Myocyte (in vitro differentiated cells): ENCODE measurements around the gene GZMA. TPM values are rescaled to one million over a fixed set of nuclear protein-coding genes. Genes with fewer than 3 reads are reported as not detected.
"Not testable (repeated sequence)": the region's sequence is repeated elsewhere in the genome, so short reads cannot be mapped to it uniquely, and the experiment has no call there.

ENCODE experiments used
- DNase-seq: peaks from one replicate; pipeline ENCODE4 v3.0.0-alpha.2; 2012; ENCODE audit warnings: low read depth
- polyA plus RNA-seq: library from polyadenylated mRNA; unstranded; fragments of >200 nt; gene quantifications from one replicate; pipeline ENCODE4 v1.2.1, GENCODE V29; 2012; ENCODE audit warnings: missing spikeins
- total RNA-seq: library from RNA; depleted of rRNA; stranded (reverse); fragments of >200 nt; gene quantifications from 2 replicates; pipeline ENCODE4 v1.2.3, GENCODE V29; 2014

Gene GZMA
- total RNA-seq, result not detected in 2 replicates
- not detected for polyA plus RNA-seq

GRCh38 chr5:55102348-55102747, at the start of gene GZMA:
Gene GZMA (plus strand): TSS chr5:55102646. CDS start chr5:55102683, 37 bp downstream.
- DNase-seq, result no peak

- DNase-seq, result no peak
Measured at GRCh38 chr5:55055183-55055582, 47.3 kb upstream of the GZMA start.

DNA sequence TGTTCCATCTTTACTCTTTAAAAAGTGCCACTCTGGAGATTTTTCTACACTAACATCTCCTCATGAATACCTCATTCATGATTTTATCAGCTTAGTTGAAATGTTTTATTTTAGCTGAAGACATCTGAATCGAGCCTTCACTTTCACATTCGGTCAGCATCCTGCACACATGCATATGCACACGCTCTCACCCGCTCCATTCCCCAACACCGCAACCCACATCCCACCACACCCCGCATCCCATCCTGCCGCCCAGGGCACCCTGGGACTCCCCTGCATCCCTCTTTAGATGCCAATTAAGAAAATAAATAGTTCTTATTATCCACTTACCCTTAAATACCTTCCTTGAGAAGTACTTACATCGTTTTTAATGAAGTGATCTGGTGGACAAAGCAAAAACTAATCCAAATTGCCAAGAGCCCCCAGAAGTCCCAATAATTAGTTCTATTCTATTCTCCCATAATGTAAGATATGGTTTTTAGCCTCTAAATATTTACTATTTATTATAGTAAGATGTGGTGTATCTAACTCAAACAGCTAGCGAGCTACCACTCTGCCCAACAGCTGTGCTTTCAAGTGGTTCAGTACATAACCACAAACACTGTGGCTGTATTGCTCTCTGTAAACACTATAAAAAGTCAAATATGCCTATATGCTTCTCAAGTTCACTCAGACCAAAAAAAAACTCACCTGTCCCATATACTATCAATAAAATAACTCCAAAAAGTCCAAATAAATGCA, 40.2 kb upstream of the GZMA start:
- peak; percentile 54 for DNase-seq

DNA sequence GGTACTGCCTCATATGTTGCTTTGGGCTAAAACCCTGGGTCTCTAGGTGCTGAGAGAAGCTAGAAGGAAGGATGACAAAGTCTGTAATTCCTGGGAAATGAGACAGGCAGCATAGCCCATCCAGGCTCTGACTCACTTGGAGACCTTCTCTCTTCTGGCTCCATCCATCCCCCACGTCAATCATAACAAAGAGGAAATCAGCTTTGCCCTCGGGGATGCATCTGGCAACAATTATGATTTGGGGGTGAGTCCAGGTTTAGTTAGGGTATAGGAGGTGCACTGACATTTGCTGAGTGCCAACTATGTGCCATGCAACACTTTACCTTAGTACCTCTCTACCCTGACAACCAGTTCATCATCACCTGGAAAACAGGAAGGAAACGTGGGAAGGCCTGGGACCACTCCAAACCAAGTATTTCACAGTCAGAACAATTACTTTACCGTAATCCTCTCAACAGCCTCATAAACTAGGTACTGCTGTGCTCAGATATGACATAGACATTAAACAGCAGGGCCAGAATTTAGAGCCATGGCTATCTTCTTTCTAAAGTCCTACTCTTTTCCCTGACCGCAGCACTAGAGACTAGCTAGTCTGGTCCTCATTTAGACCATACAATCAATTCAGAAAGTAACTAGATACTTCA, 39.1 kb upstream of the GZMA start:
- no peak for DNase-seq

DNA sequence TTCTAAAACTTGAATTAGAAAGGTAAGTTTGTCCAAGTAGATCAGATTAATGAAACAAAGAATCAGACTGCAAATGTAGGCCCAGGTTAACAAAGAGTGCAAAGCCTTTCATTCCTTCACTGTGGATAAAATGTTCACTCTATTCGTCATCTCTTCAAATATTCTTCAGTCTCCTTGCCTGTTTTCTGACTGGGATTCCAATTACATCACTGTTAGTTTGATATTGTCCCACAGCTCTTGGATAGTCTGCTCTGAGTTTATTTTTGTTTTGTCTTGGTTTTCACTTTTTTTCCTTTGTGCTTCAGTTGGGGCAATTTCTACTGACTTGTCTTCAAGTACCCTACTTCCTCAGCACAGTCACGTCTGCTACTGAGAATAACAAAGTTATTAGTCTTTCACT, 38.5 kb upstream of the GZMA start:
- no peak for DNase-seq

GRCh38 chr5:55064523-55064922, 37.9 kb upstream of the GZMA start:
- no peak for DNase-seq

DNA sequence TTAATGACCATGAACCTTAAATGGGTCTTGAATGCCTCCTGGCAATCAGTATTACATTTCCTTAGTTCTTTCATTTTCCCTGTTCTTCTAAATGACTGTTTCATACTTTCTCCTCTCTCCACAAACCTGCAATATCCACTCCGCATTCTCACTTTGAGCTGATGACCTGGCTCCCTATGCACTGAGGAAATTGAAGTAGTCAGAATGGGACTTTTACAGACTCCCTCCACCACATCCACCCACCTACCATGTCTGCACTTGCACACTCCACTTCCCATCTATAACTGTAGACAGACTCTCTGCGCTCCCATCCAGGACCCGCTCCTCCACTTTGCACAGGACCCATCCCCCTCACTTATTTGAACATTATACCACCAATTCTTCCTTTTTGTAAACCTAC, 36.2 kb upstream of the GZMA start:
- no peak for DNase-seq

DNA sequence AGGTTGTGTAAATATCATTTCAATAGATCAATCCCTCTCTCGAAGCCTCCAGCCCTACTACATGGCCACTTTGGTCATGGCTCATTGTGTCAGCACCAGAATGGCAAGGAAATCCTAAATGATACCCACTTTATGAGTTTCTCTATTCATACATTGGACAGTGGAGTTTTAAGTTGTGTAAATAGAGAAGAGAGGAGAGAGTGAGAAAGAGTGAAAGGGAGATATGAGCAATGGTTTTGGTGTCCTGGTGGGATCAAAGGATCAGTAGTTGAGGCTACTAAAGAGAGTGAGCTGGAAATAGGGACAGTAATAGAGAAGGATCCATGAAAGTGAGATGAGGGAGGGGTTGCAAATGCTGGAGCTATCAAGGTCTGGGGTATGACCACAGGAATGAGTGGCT, 31.5 kb upstream of the GZMA start:
- DNase-seq, result no peak

DNA sequence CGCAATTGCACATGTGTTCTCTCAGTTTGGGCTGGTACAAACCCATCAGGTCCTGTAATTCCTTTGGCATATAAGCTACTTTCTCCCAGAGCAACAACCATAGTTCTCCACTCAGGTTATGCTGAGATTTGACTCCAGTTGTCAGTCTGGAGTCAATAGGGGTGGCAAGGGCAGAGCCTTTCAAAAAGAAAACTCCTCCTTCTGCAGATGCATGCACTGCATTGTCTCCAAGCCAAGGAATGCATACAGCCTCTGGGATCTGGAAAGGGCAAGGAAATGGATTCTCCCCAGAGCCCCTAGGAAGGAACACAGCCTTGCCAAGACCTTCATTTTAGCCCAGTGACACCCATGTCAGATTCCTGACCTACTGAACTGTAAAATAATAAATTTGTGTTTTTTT, 31.0 kb upstream of the GZMA start:
- DNase-seq, result no peak

DNA sequence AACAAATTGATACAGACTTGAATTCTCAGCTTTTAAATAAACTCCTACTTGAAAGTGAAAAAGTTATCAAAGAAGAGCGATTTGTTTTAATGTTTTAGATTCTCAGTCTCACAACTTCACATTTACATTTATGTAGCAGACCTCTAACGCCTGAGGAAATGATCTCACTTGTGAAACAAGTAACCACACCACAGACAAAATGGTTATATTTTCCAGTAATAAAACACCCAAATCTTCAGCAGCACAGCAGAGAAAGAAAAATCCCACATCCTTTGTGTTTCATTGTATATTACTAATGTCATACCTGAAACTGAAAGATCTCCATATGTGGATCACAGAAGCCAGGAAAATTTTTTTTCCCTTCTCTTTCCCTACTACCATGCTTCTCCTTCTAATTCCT, 29.8 kb upstream of the GZMA start:
- no peak for DNase-seq

- no peak for DNase-seq
Measured at GRCh38 chr5:55073211-55073610, 29.2 kb upstream of the GZMA start.

DNA sequence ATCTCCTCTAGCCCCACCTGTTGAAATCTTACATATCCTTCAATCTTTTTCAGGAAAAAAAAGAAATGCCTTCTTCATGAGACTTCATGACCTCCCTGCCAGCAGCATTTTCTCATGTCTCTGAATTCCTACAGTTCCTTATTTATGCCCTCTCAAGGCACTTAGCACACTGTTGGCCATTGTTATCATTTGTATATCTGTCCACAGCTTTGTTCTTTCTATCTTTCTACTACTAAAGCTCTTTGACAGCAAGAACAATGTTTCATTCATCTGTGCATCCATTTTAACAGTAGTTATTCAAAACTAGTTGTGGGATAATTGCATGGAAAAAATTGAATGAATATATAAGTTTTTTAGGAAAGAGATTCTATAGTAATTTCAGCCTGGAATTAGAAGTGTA, 20.9 kb upstream of the GZMA start:
- no peak for DNase-seq

- DNase-seq, result not testable (repeated sequence)
Measured at GRCh38 chr5:55089301-55089700, 13.1 kb upstream of the GZMA start.

- DNase-seq, result not testable (repeated sequence)
Measured at GRCh38 chr5:55091011-55091410, 11.4 kb upstream of the GZMA start.

- DNase-seq, result no peak
Measured at GRCh38 chr5:55096182-55096581, 6.3 kb upstream of the GZMA start.

- DNase-seq, result no peak
Measured at GRCh38 chr5:55096861-55097260, 5.6 kb upstream of the GZMA start.

DNA sequence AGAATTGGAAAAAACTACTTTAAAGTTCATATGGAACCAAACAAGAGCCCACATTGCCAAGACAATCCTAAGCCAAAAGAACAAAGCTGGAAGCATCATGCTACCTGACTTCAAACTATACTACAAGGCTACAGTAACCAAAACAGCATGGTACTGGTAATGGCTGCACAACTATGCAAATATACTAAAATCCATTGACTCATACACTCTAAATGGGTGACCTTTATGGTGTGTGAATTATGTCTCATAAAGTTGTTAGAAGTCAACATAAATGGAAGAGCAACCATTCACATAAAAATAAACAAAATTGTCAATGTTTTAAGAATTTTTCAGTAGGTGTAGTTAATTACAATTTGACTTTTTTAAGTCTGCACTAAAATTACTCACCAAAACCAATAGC, 1.3 kb upstream of the GZMA start:
- DNase-seq, result not testable (repeated sequence)

GRCh38 chr5:55101556-55102276, 730 bp upstream of the GZMA start:
- DNase-seq, result no peak

GRCh38 chr5:55104036-55104772, 1.8 kb downstream of the GZMA start:
- peak; percentile 18 for DNase-seq

DNA sequence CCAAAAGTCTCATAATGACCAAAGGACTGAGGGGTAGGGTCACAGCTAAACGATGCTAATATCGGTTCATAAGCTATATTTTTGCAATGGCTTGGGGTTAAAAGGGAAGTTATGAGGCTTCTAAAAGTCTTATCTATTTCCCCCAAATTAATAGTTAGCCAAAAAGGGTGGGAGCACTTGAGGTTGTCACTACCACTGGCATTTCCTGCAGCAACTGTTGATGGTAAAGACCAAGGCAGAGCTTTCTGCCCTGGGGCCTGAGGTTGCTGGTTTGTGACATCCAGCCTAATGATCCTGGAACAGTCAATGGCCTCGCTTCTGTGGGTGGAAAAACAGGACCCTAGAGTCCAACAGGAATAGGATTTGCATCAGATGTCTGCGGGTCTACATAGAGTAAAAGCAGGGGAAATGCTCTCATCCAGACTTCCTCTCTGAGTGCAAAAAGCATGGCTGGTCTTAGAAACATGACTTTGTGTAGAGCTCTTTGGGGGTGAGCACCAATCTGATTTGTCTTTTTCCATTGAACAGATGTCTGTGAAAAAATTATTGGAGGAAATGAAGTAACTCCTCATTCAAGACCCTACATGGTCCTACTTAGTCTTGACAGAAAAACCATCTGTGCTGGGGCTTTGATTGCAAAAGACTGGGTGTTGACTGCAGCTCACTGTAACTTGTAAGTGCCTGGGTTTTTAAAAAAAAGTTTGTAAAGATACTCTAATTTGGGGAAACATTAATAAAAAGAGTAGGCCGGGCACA, 2.7 kb downstream of the GZMA start:
- DNase-seq, result no peak

GRCh38 chr5:55105976-55106375, 3.5 kb downstream of the GZMA start:
- DNase-seq, result not testable (repeated sequence)
